ENCODE data around the gene MRPL39.
A peak's percentile ranks its signal among the peaks of the same experiment; 100 is the strongest.

Gene MRPL39

DNA sequence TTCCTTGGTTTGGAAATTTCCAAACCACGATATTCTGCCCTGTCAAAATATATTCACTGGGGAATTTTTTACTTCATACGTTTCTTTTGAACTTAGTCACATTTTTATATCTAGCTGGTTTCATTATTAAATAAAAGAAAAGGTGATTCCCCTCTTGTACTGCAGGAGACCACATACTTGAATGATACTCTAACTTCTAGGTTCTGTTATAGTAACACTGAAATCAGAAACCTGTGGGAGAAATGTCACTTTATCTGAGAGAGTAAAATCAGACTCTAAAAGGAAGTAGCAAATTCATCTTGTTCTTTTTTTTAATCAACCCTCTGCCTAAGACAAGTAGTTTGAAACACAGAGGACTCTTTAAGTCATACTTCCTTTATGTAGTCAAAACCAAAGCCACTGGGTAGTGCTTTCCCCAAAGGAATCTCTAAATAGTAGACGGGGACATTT lies 34.4 kb downstream of the MRPL39 start:
- FAIRE-seq (peak; percentile 87), DNase-seq (ENCODE audit: extremely low spot score, insufficient read length, low read depth) (no peak)

DNA sequence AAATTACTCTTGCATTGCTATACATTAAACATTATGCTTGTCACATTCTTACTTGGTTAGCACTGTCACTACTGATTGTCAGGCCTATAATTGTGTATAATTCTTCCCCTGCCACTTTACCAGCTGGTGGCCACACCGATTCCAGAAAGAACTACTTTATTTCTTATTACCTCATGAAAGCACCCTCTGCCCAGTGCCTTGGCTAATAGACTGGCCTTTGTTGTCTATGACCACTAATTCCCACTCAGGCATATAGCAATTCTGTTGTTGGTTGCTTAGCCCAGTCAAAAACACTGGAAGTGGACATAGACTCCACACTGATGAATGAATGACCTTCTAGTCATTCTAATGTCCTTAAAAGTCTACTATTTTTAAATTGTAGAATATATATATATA lies 35.6 kb downstream of the MRPL39 start:
- DNase-seq (ENCODE audit: extremely low spot score, insufficient read length, low read depth) (no peak), FAIRE-seq (peak; percentile 39)

DNA sequence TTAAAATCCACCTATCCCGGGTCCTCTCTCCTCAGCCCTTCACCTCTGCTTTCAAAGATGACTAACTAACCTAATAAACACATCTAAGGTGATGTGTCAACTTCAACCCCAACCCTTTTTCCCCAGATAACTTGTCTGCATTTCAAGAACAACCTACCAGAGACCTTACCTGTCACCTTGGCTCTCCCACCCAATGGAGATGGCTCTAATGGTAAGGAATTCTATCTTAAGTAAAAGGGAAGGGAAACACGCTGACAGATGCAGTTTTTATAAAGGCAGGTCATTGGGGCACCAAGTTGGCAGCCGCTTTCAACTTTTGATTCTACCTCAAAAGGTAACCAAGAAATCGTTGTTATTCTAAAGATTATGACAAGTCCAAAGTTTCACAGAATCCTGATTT lies 37.6 kb downstream of the MRPL39 start:
- no peak for DNase-seq (ENCODE audit: extremely low spot score, insufficient read length, low read depth)
- peak; percentile 47 for FAIRE-seq

DNA sequence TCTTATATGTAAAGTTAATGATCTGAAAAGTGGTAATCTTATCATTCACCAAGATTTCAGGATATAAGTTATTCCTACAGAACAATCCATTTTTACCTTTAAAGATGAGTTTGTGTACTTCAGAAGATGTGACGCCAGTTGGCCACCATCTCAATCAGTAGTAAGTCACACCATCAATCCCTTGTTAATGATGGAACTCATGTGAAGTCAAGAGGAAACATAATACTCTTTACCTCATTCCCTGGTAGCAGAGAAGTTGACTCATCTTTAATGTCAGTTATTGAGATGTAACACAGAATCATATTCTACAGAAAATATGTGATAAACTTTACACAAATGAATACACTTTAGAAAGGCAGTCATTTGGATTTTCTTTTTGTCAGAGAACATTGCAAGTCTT lies 38.2 kb downstream of the MRPL39 start:
- no peak for DNase-seq (ENCODE audit: extremely low spot score, insufficient read length, low read depth)
- peak; percentile 52 for FAIRE-seq

DNA sequence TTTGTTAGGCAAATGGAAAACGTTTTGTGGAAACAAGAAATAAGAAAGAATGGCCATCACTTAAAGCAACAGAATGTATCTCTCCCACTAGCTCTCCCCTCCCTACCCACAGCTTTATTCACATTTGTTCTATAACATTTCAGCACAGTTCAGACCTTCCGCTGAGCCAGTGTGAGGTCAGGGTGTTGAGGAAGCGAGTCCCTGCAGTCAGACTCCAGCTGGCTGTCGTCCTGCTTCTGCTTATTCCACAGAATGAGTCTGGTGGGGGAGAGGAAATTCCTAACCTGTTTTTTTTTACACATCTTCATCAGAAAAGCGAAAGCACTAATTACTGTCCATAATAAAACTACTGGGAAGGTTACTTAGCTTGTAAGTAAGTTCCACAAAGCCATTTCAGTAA lies 39.0 kb downstream of the MRPL39 start:
- FAIRE-seq (peak; percentile 92), DNase-seq (ENCODE audit: extremely low spot score, insufficient read length, low read depth) (no peak)

DNA sequence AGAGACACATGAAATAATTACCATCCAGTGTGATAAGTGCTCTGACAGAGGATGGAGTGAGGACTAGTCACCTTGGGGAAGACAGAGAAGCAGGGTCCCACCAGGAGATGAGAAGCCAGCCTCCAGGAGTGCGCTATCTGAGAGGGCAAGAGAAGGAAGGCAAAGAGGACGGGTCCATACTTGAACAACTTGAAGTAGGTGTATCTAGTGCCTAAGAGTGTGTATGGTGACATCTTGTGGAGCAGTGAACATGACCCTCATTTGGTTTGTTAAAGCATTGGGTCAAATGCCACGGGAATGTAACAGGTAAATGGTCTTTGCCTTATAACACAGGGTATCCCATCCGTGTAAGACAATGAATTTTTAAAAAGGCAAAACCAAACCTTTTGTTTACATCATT lies 39.8 kb downstream of the MRPL39 start:
- FAIRE-seq = peak; percentile 68
- no peak for DNase-seq (ENCODE audit: extremely low spot score, insufficient read length, low read depth)

DNA sequence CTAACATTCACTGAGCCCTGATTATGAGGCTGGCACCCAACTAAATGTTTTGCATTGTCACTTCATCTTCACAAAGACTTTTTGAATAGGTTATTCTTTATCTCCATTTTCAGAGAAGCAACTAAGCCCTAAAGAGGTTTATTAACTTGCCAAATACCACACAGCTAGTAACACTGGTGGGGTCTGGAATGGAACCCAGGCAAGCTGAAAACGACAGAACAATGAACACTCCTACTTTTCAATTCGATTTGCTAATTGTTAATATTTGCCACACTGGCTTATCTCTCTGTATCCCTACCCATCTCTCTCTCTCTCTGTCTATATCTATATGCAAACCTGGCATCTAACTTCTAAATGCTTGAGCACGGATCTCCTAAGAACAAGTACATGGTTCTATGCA lies 40.6 kb downstream of the MRPL39 start:
- DNase-seq (ENCODE audit: extremely low spot score, insufficient read length, low read depth) (no peak), FAIRE-seq (no peak)

DNA sequence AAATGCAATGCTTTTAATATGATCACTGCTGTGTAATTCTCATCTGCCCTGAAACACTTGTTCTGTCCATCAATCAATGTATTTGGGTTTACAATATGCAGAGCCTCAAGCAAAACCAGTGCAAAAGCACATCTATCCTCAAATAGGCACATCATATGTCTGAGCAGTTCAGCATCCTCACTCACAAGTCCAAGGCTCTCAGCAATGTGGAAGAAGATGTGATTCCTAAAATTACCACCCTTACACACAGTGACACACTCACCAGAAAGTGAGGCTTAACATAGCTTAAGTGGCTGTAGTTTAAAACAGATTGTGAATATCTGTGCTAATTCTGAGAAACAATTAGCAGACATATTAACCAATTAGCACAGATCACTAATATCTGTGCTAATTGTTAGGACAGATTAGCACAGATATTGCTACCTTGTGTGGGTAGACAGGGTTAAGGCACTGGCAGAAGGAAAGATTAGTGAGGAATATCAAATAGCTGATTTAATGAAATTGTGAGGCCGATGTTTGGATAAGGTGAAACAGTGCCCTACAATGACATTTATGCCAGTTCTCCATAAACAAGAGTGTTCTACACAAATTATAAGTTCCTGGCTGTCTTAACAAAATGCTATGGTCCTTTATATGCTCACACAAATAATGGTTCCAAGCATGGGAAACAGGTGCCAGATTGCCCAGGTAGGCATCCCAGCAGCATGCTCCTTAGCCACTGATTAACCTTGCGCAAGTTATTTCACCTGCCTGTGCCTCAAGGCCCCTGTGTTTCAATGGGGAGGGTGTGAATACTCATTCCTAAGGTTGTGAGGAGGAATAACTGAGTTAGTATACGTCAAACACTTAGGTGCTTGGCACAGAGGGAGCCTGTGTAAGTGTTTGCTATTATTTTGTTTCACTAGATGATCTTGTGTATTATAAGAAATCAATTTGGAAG lies 41.7 kb downstream of the MRPL39 start:
- DNase-seq (ENCODE audit: extremely low spot score, insufficient read length, low read depth) (no peak), FAIRE-seq (peak; percentile 87)

DNA sequence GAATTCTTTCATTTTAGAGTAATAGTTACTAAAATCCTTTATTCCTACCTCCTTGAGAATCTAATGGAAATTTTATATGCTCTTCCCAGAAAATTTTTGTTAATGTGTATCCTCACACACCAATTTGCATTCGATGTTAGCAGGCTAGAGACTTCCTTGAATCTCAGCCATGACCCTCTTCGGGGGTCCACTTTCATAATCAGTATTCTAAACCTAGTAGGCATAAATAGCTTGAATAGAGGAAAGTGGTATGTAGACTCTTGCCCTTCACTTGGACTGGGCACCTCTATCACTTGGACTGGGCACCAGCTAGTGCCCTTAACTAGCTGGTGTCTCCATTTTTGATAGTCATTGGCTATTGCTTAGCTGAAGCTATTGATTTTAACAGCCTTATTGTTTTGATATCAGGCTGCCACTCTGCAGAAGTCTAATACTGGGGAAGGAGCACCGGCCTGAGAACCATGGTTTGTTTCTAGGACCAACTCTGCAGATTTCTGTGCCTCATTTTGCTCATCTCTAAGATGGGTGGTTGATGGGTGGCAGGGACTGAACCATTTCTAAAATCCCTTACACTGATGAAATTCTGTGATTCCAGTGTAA lies 42.8 kb downstream of the MRPL39 start:
- FAIRE-seq (peak; percentile 69), DNase-seq (ENCODE audit: extremely low spot score, insufficient read length, low read depth) (no peak)

DNA sequence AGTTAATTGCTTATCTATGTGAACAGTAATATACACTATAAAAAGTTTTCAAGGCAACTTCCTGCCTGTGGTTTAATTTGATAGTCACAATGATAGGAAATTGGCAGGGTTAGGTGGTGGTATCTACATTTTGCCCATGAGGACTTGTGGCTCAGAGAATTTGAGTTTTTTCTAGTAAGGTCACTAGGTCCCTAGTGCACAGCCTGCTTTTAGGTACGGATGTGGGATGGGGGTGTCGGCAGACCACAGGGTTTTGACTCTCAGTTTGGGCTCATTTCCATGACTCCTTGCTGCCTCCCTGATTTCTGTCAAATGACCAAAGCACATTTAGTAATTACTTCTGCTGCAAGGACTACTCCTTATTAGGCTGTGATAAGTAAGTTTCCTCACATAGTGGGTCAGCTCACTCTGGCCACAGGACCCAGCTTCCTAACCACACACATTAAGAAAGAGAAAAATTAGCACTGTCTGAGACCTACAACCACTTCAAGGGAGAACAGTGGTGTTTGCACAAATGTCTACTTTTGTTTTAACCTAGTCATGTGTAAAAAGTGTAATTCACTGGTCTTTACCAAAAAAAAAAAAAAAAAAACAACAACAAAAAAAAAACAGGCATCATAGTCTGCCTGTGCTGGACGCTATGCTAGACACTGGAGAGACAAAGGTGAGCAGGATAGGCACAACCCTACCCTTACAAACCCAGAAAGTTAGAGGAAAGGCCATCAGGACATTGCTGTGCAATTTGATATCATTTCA lies 43.7 kb downstream of the MRPL39 start:
- FAIRE-seq = peak; percentile 88

DNA sequence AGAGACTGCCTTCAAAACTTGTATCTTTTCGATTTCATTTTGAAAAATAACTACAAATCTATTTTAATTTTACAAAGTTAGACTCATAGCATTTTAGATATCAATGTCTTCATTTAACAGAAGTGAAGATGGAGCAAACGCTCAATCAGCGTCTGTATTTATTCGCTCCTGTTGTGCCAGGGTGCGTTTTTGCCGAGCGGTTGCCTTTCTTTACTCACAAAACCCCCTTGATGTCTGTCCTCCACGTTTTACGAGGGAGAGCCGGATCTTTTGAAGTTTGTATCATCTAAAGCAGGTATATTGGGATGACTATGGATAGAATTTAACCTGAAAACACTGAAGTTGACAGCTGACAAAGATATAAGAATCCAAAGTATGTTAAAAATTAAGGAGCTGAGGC lies 44.6 kb downstream of the MRPL39 start:
- FAIRE-seq = no peak
- no peak for DNase-seq (ENCODE audit: extremely low spot score, insufficient read length, low read depth)

More for the DNA sequence above, 43.7 kb downstream of the MRPL39 start:
- DNase-seq (ENCODE audit: extremely low spot score, insufficient read length, low read depth) = no peak

DNA sequence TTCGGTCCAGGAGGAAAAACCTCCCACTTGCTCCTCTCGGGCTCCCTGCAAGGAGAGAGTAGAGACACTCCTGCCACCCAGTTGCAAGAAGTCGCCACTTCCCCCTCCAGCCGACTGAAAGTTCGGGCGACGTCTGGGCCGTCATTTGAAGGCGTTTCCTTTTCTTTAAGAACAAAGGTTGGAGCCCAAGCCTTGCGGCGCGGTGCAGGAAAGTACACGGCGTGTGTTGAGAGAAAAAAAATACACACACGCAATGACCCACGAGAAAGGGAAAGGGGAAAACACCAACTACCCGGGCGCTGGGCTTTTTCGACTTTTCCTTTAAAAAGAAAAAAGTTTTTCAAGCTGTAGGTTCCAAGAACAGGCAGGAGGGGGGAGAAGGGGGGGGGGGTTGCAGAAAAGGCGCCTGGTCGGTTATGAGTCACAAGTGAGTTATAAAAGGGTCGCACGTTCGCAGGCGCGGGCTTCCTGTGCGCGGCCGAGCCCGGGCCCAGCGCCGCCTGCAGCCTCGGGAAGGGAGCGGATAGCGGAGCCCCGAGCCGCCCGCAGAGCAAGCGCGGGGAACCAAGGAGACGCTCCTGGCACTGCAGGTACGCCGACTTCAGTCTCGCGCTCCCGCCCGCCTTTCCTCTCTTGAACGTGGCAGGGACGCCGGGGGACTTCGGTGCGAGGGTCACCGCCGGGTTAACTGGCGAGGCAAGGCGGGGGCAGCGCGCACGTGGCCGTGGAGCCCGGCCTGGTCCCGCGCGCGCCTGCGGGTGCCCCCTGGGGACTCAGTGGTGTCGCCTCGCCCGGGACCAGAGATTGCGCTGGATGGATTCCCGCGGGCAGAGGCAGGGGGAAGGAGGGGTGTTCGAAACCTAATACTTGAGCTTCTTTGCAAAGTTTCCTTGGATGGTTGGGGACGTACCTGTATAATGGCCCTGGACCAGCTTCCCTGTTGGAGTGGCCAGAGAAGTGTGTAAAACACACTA lies 45.3 kb downstream of the MRPL39 start:
- peak; percentile 96 for FAIRE-seq
- DNase-seq (ENCODE audit: extremely low spot score, insufficient read length, low read depth) = peak; percentile 47

DNA sequence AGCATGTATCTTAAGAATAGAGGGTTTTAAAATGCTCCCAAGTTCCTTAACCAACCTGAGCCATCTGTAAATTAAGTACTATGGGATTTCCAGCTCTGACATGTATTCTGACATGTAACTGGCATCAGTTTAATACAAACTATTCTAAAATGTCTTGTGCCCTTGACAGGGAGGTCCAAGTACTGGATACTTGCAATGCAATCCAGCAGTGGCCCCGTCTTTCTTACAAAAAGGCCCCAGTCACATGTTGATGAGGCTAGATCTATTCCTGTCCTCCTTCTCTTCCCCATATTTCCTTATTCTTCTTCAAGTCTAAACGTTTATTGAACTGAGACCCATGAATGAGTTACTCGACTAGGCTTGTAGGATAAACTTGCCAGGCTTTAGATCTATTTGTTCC lies 46.4 kb downstream of the MRPL39 start:
- DNase-seq (ENCODE audit: extremely low spot score, insufficient read length, low read depth) (no peak), FAIRE-seq (no peak)

DNA sequence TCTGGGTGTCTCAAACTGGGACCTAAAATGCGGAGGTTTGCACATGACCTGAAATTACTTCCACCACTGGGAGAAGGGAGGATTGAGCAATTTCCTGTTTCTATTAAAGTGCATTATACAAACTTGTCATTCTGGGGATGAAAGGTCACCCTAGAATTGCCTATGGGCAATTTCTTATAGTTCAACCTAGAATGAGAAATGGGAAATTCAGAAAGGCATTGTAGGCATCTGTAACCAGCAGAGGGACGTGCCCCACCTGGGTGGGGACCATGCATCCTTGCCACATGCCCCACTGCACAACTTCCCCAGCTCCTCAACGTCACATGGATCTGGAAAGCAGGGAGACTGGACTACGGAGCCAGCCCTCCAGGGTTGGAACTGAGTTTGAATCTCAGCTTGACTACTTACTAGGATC lies 47.0 kb downstream of the MRPL39 start:
- FAIRE-seq (no peak), DNase-seq (ENCODE audit: extremely low spot score, insufficient read length, low read depth) (no peak)

DNA sequence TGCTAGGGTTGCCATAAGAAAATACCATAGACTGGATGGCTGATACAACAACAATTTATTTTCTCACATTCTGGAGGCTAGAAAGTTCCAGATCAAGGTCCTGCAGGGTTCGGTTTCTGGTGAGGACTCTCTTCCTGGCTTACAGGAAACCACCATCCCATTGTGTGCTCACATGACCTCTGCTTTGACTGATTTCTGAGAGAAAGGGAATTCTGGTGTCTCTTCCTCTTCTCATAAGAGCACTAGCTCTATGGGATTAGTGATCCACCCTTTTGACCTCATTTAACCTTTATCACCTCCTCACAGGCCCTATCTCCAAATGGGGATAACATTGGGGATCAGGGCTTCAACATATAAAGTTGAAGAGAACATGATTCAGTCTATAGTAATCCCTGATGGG lies 47.5 kb downstream of the MRPL39 start:
- DNase-seq (ENCODE audit: extremely low spot score, insufficient read length, low read depth) (no peak), FAIRE-seq (no peak)

DNA sequence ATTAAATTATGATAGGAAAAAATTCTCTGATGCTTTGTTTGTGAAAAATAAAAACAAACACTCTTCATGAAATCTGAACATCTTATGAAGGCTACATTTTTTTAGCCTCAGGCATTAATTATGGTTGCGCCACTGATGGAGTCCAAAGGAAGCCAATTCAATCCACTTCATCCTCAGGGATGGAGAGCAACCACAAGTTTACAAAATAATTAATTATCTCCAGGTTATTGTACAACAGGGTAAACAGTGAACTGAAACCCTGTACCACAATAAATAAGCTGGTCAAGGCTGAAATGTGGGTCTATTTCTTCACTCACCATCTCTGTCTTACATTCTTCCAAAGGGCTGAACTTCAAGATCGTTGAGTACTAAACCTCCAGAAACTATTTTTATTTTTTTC lies 49.2 kb downstream of the MRPL39 start:
- DNase-seq (ENCODE audit: extremely low spot score, insufficient read length, low read depth) (no peak), FAIRE-seq (no peak)

DNA sequence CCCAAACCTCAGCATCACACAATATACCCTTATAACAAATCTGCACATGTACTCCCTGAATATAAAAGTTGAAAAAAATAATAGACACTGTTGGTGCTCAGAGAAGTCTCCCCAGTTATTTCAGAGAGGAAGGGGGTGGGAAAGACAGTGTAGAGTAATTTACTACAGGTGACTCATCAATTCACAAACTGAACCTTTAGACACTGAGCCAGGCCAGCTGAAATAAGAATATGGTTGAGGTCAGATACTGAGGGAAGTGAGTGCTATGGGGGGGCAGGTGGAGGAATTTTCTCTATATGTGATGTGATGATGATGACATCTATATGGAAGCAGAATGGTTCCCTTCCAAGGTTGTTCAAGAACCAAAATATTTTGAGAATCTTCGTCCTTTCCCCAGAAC lies 50.1 kb downstream of the MRPL39 start:
- DNase-seq (ENCODE audit: extremely low spot score, insufficient read length, low read depth) = no peak
- no peak for FAIRE-seq

DNA sequence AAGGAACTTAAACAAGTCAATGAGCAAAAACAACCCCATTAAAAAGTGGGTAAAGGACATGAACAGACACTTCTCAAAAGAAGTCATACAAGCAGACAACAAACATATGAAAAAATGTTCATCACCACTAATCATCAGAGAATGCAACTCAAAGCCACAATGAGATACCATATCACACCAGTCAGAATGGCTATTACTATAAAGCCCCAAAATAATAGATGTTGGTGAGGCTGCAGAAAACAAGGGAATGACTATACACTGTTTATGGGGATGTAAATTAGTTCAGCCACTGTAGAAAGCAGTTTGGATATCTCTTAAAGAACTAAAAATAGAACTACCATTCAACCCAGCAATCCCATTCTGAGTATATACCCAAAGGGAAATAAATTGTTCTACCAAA lies 51.2 kb downstream of the MRPL39 start:
- FAIRE-seq (no peak), DNase-seq (ENCODE audit: extremely low spot score, insufficient read length, low read depth) (no peak)

DNA sequence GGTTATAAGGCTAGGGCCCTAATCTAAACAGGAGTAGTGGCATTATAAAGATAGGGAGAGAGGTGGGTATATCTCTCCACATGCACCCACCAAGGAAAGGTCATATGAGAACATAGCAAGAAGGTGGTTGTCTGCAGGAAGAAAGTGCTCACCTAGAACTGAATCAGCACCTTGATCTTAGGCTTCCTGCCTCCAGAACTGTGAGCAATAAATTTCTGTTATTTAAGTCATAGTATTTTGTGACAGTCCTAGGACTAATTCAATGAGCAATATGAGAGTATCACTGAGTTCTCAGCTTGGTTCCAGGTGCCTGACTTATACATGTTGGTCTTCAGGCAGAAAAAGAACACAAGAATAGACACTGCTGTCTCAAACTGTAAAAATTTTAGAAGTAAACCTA lies 51.8 kb downstream of the MRPL39 start:
- no peak for DNase-seq (ENCODE audit: extremely low spot score, insufficient read length, low read depth)
- FAIRE-seq = no peak

DNA sequence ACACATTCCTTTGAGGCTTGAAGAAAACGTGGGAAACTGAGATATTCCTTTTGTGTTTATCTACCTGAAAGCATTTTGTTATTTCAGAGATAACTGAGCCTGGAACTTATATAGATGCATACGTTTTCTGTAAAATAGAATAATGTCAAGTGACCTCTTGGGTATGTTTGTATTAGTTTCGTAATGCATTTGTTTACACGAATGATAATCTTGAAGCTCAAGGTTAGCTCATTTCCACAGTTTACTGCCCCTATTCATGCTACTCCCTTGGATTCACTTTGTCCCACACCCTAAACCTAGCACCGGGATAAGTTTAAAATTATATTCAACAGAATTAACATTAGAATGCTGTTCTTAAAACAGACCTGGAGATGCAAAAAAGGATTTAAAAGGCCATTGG lies 54.4 kb downstream of the MRPL39 start:
- no peak for FAIRE-seq
- no peak for DNase-seq (ENCODE audit: extremely low spot score, insufficient read length, low read depth)
